ENCODE results near the gene BOD1. TPM values are rescaled to one million over a fixed set of nuclear protein-coding genes. Genes with fewer than 3 reads are reported as not detected.

BOD1 gene
- total and polyA plus RNA-seq, 9 of the 15 experiments (the other 6 are each of a cell fraction or from before 2014, with no cell fraction given) = 10.1 to 31.6 (median 22.6) TPM

DNA sequence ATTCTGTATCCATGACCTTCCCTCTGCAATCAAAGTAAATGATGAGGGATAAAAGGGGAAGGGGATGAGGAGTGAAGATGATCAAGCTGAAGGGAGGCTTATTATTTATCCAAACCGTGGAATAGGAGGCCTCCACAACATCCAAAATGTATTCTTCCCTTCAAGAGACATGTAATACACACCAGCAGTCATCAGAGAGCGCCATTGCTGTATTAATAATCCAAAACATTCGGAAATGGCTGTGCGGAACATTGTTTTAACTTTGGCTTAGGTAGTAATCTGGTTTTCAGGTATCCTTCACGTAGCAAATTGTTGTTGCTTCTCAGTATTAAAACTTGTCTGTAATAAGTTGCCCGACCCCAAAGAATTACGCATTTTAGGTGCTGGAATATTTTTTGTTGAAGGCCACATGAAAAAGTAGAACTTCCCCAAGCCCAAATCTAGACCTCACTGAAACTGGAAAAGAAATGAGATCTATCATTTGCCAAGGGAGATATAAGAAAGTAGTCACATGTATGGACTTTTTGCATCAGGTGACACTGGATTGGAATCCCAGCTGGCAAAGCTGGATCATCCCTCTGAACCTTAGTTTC is 2.6 kb upstream of the BOD1 start:
- H3K9me3 ChIP-seq (replicated peaks; ENCODE audit: control insufficient read depth, insufficient read depth, low read depth, low read length) = no peaks in the 10 kb centered on the region
- DNase-seq (ENCODE audit: extremely low read depth in 1 of 4, low spot score in 3 of 4) = peak; percentile 35 to 73 (median 56)
- peaks cover 14% of the 10 kb centered on the region; the same call in 2 of the 3 replicates for H3K36me3 ChIP-seq (ENCODE audit: control insufficient read depth, insufficient read depth, low read length)
- ChIA-PET POLR2A (no interaction called here), CTCF (ENCODE audit: low intra/inter-chr PET ratio) (interaction anchor here (1.1 to 6.3 kb wide), 5 partner anchors 307 to 695 kb away, joined by 4 to 66 read pairs (median 10); no protein-coding TSS in a partner anchor)
- intact Hi-C loops (cut with micrococcal nuclease) = loop anchor here (1.0 to 5.0 kb wide), 4 partner anchors 266 to 698 kb away; no protein-coding TSS in a partner anchor
- in situ Hi-C loops (cut with MboI) = loop anchor here (5.0 to 10.0 kb wide), 2 partner anchors 348 to 696 kb away; no protein-coding TSS in a partner anchor
- peaks cover 23% of the 10 kb centered on the region for H3K79me2 ChIP-seq (ENCODE audit: control insufficient read depth, insufficient read depth, low read length)
- H3K9me1 ChIP-seq (ENCODE audit: control insufficient read depth, insufficient read depth, low read length) = no peaks in the 10 kb centered on the region
- 0 out of 2 replicates have a peak, but pooled peaks cover 9% of the 10 kb centered on the region for H4K20me1 ChIP-seq (replicated peaks; ENCODE audit: control insufficient read depth, insufficient read depth, low read length)
- no TSS peak for BruUV-seq (replicated peaks)
- H3K27me3 ChIP-seq (ENCODE audit: control insufficient read depth in 2 of 2, insufficient read depth in 2 of 2, low read length in 2 of 2) = no peaks in the 10 kb centered on the region
- ATAC-seq = no peak
- H3K4me1 ChIP-seq (replicated peaks in 1 of 2; ENCODE audit: control insufficient read depth in 2 of 2, insufficient read depth in 2 of 2, low read length in 2 of 2) = peaks cover 4 to 9% of the 10 kb centered on the region in 2 experiments; a peak in 3 of 5 replicates
- peak overlapping the region; percentile 53 for H2AFZ ChIP-seq (ENCODE audit: low read depth, low read length)
- no peak overlapping the region for H3K4me2 ChIP-seq (ENCODE audit: insufficient read depth, low read length)
- no peak overlapping the region for H3K4me3 ChIP-seq
- no peak overlapping the region for H3K27ac ChIP-seq (ENCODE audit: extremely low read depth, low read depth, low read length)
- FAIRE-seq = peak; percentile 82
- 7% methylated on average over 7 of the region's 7 CpGs for WGBS (ENCODE audit: insufficient coverage, low coverage, missing lambda C conversion rate)
- H3K9ac ChIP-seq (ENCODE audit: insufficient read depth in 1 of 2, low read depth in 2 of 2, low read length in 2 of 2) = no peak overlapping the region
- no peak for TF ChIP-seq SMAD2 (IDR thresholded peaks at IDR 0.05; ENCODE audit: low read depth, low read length)
- no peak for TF ChIP-seq SREBF2 (CRISPR knock-in tag; IDR thresholded peaks at IDR 0.05)
- no peak for TF ChIP-seq MAFK (IDR thresholded peaks at IDR 0.05; ENCODE audit: low read length)
- peak; percentile 70 for TF ChIP-seq CC2D1A (IDR thresholded peaks at IDR 0.05)
- no peak for TF ChIP-seq CBFA2T2 (conservative IDR thresholded peaks at IDR 0.05)
- TF ChIP-seq, protein P1, sequence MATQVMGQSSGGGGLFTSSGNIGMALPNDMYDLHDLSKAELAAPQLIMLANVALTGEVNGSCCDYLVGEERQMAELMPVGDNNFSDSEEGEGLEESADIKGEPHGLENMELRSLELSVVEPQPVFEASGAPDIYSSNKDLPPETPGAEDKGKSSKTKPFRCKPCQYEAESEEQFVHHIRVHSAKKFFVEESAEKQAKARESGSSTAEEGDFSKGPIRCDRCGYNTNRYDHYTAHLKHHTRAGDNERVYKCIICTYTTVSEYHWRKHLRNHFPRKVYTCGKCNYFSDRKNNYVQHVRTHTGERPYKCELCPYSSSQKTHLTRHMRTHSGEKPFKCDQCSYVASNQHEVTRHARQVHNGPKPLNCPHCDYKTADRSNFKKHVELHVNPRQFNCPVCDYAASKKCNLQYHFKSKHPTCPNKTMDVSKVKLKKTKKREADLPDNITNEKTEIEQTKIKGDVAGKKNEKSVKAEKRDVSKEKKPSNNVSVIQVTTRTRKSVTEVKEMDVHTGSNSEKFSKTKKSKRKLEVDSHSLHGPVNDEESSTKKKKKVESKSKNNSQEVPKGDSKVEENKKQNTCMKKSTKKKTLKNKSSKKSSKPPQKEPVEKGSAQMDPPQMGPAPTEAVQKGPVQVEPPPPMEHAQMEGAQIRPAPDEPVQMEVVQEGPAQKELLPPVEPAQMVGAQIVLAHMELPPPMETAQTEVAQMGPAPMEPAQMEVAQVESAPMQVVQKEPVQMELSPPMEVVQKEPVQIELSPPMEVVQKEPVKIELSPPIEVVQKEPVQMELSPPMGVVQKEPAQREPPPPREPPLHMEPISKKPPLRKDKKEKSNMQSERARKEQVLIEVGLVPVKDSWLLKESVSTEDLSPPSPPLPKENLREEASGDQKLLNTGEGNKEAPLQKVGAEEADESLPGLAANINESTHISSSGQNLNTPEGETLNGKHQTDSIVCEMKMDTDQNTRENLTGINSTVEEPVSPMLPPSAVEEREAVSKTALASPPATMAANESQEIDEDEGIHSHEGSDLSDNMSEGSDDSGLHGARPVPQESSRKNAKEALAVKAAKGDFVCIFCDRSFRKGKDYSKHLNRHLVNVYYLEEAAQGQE (IDR thresholded peaks at IDR 0.05; ENCODE audit: borderline replicate concordance) = peak; percentile 93
- TF ChIP-seq, protein P1 (CRISPR knock-in tag; IDR thresholded peaks at IDR 0.05; ENCODE audit: low read depth) = no peak
- no peak for TF ChIP-seq CBX1 (IDR thresholded peaks at IDR 0.05; ENCODE audit: low read depth)
- TF ChIP-seq, protein P2, sequence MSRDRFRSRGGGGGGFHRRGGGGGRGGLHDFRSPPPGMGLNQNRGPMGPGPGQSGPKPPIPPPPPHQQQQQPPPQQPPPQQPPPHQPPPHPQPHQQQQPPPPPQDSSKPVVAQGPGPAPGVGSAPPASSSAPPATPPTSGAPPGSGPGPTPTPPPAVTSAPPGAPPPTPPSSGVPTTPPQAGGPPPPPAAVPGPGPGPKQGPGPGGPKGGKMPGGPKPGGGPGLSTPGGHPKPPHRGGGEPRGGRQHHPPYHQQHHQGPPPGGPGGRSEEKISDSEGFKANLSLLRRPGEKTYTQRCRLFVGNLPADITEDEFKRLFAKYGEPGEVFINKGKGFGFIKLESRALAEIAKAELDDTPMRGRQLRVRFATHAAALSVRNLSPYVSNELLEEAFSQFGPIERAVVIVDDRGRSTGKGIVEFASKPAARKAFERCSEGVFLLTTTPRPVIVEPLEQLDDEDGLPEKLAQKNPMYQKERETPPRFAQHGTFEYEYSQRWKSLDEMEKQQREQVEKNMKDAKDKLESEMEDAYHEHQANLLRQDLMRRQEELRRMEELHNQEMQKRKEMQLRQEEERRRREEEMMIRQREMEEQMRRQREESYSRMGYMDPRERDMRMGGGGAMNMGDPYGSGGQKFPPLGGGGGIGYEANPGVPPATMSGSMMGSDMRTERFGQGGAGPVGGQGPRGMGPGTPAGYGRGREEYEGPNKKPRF (IDR thresholded peaks at IDR 0.05; ENCODE audit: low read depth, low read length) = no peak
- no peak for TF ChIP-seq POLR2H (tag; IDR thresholded peaks at IDR 0.05; ENCODE audit: low read depth)
- no peak for TF ChIP-seq ESRRB (CRISPR knock-in tag; IDR thresholded peaks at IDR 0.05; ENCODE audit: borderline replicate concordance)
- TF ChIP-seq HMG20B (CRISPR knock-in tag; IDR thresholded peaks at IDR 0.05) = no peak
- TF ChIP-seq HMG20A (CRISPR knock-in tag; conservative IDR thresholded peaks at IDR 0.05) = no peak

All from K562 (cell line).